GM21723 (cell line): Measurements from ENCODE around the gene MDM2.

Experiments
- ATAC-seq: cut with Tn5 transposase; IDR thresholded peaks from one replicate; pipeline ENCODE4 v1.9.1; 2021; ENCODE audit warnings: mild to moderate bottlenecking, moderate library complexity; ENCODE audit not compliant: unreplicated experiment

MDM2 gene

GRCh38 chr12:68871396-68871795 is 63.4 kb downstream of the MDM2 start:
- no peak for ATAC-seq

DNA sequence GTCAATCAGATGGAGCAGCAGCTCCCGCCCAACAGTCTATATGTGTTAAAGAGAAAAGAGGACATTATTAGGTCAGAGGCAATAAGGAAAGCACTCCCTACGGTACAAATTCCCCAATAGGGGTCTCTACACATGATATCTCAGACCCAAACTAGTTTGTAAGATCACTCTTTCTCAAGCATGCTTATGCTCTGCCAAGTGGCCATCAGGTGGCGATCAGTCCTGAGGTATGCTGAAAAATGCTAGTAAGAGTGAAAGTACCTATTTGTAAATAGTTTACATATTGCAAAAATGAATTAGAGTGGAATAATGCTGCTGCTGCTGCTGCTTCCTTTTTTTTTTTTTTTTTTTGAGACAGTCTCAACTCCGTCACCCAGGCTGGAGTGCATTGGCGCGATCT is 63.9 kb downstream of the MDM2 start:
- ATAC-seq, result no peak

GRCh38 chr12:68873316-68873715 is 65.3 kb downstream of the MDM2 start:
- ATAC-seq, result no peak

DNA sequence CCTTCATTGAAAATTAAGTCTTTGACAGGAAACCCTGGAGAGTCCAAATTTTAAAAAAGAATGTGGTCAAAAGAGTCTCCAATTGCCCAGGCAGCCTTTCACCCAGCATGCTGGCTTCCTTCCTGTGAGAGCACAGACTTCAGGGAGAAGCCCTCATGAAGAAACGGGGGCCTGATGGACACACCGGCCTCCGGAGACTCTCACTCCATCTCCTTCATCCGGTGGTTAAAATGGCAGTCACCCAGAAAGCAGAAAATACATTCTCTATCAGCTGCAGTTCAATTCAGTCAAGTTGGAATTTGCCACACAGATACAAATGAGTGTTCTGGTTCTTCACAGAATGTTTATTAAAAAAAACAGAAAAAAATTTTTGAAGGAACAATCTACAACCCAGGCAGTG is 68.5 kb downstream of the MDM2 start:
- no peak for ATAC-seq

DNA sequence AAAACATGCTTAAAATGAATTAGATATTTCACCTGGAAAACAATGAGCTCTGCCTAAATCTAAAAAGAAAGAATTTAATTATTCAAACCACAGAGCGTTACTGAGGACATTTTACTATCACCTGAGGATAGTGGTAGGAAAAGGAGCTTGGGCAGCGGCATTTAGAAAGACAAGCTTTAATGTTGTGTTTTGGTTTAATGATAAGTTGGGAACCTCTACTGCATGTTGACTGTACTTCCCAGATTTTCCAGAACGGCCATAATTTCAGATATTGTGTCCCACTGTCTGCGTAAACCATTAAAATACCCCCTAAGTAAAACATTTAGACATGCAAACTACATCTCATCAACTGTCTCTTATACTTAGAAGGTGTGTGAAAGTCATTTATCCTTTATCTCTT is 69.6 kb downstream of the MDM2 start:
- ATAC-seq, result no peak

- no peak for ATAC-seq
Measured at GRCh38 chr12:68878283-68878682, 70.3 kb downstream of the MDM2 start.

DNA sequence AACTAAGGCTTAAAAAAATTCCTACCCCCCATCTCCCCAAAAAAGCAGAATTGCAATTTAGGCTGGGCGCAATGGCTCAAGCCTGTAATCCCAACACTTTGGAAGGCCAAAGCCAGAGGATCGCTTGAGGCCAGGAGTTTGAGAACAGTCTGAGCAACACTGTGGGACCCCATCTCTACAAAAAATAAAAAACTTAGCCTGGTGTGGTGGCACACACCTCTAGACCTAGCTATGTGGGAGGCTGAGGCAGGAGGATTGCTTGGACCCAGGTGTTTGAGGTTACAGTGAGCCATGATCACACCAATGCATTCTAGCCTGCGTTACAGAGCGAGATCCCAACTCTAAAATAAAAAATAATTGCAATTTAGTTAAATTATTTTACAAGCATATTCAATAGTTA is 70.9 kb downstream of the MDM2 start:
- ATAC-seq, result no peak

DNA sequence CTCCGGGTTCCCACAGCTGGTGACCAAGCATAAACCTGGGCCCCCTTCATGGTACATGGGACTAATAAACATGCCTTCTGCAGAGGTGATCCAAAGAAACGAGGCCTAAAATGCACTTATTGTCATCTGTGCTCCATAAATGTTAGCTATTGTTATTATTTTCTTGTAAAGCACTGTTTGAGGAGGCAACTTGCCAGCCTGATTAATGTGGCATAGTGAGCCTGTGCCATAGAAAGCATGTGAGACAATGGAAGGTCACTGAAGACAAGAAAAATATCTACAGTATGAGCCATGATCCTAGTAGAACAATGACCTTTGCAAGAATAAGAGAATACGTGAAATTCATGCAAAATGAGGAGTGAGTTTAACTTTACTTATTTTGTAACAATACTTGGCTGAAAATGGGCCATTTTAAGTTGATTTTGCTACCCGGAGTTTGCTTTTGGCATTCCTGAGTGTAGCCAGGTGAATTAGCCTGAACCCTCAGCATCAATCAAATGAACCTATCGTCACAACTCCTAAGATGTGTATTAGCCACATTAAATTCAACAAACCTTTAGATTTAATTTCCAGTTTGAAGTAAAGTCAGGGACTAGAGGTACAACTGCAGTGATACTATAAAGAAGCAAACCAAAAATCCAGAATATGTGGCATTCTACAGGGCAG is 72.8 kb downstream of the MDM2 start:
- ATAC-seq, result no peak

GRCh38 chr12:68882251-68882964 is 74.4 kb downstream of the MDM2 start:
- ATAC-seq, result no peak

DNA sequence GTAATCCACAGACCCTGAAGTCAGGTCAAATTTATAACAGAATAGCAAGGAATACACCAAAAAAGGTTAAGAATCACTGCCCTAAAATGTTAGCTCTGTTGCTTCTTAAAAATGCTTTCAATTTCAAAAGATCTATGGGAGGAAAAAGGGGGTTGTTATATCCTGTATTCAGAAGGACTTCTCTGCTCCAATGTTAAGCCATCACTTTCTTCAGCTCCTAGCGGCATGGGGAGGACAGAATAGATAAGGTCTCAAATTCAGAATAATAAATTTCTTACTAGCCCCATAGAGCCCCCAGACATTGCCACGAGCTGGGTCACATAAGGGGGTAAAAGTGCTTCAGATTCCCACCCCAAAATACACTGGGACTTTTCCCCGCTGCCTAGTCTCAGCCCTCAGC is 75.2 kb downstream of the MDM2 start:
- no peak for ATAC-seq

DNA sequence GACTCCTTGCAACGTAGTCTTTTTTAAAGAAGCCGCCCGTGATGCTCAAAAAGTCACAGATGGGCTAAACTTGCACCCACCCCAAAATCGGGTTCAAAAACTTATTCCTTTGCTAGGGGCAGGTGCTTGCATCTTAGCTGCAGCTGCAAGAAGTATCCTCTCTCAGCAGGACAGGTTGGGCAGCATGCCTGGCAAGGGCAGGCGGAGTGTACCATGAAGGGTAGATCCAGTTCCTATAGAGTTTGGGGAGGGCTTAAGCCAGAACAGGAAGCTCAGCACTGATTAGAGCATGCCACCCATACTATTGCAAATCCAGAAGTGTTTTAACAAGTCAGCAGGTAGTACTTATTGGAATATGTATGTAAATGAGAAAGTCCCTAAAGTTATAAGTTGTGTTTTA is 76.3 kb downstream of the MDM2 start:
- ATAC-seq, result no peak

GRCh38 chr12:68885381-68885780 is 77.4 kb downstream of the MDM2 start:
- ATAC-seq, result no peak

GRCh38 chr12:68886636-68887572 is 78.9 kb downstream of the MDM2 start:
- ATAC-seq, result no peak

- no peak for ATAC-seq
Measured at GRCh38 chr12:68887641-68888040, 79.7 kb downstream of the MDM2 start.

DNA sequence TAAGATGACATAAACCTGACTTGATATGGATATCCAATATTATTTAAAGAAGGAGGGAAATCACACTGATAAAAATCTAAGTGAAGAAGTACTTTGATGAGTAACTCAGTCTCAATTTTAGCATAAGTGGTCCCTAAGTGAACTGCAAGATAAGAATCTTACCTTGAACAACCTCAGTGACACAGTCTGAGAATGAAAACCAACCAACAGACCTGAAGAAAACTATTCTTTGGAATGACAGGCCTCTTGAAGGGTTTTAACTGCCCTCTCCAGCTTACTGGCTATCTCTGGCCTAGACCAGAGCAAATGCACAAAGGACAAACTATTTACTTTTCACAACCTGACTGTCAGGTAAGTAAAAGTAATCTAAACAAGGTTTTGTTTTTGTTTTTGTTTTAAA is 80.3 kb downstream of the MDM2 start:
- ATAC-seq, result no peak

GRCh38 chr12:68890701-68891113 is 82.7 kb downstream of the MDM2 start:
- no peak for ATAC-seq

GRCh38 chr12:68891141-68891540 is 83.2 kb downstream of the MDM2 start:
- ATAC-seq, result no peak

DNA sequence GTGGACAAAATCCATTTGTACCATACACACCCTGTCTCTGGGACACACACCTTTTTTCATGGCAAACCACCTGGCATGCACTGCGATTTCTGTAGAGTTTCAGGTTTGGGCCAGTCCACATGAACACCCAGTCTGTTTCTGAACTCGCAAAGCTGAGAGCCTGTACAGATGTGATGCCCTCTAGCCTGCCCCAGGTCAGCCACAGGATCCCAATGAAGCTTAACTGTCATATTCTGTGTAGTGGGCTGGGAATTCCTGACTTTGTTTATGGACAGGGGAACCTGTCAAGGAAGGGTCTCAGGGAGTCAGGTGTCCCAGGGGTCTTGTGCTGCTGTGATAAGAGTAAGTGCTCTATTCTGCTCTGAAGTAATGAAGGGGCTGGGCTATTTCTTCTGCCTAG is 85.2 kb downstream of the MDM2 start:
- ATAC-seq, result no peak

DNA sequence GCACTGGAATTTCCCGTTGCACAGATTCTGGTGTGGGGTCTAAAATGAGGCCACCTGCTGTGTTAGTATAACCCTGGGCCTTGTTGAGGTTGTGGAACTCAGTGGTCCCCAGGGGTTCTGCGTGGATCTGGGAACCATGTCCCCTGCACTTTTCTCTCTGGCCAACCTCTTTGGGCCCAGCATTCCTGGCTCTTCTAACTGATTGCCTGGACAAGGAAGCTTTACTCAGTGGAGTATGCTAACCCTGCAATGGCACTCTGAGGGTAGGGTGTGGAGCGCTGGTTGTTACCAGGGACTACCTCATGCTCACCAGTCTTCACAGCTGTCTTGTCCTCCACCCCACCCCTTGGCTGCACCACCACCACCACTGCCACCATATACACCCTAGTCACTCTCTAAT is 85.8 kb downstream of the MDM2 start:
- no peak for ATAC-seq

- no peak for ATAC-seq
Measured at GRCh38 chr12:68894276-68894855, 86.4 kb downstream of the MDM2 start.

DNA sequence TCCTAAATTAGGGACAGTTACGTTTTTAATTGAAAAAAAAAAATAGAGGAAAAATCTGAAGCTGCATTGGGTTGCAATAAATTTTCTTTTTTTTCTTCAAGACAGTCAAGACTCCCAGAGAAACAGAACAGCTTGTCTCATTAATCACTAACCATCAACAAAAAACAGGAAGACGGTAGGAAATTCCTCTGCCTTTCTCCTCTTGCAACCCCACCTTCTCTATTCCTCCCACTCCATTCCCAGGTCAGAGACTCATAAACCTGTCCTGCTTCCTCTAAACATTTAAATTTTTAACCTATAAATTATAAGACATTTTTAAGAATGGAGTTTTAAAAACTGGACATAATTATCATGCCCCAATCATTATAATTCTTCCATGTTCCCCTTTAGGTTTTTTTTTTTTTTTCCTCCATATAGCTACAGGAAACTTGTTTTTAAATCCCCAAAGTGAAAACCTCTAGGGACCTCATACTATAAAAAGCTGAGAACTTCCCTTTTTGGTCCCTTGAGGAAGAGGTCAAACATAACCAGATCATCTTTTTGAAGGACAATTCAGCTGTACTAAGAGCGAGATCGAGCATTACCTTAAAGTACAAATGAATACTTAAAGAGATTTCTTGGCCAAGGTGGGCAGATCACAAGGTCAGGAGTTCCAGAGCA is 89.0 kb downstream of the MDM2 start:
- no peak for ATAC-seq
